ENCODE results near the gene SMG5.

DNA sequence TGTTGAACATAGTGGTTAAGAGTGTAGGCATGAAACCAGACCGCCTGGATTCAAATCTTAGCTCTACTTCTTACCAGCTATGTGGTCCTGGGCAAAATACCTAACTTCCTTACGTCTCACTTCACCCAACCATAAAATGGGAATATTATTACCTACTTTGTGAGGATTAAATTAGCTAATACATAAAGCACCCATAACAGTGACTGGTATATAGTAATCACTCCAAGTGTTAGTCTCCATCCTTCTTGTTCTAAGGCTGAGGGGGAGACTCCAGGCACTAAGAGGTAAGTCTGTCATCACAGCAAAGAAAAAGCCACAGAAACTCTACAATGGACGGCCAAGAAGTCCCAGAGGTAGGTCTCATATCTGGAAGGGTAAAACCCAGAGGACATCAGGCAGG lies 2.8 kb downstream of the SMG5 start:
- TF ChIP-seq SIN3A (IDR thresholded peaks at IDR 0.05; ENCODE audit: borderline replicate concordance, low read depth, low read length) (no peak), GABPA (IDR thresholded peaks at IDR 0.05; ENCODE audit: low read depth) (no peak), NRF1 (IDR thresholded peaks at IDR 0.05; ENCODE audit: low read depth, low read length) (no peak)
- TF ChIP-seq, protein P1, sequence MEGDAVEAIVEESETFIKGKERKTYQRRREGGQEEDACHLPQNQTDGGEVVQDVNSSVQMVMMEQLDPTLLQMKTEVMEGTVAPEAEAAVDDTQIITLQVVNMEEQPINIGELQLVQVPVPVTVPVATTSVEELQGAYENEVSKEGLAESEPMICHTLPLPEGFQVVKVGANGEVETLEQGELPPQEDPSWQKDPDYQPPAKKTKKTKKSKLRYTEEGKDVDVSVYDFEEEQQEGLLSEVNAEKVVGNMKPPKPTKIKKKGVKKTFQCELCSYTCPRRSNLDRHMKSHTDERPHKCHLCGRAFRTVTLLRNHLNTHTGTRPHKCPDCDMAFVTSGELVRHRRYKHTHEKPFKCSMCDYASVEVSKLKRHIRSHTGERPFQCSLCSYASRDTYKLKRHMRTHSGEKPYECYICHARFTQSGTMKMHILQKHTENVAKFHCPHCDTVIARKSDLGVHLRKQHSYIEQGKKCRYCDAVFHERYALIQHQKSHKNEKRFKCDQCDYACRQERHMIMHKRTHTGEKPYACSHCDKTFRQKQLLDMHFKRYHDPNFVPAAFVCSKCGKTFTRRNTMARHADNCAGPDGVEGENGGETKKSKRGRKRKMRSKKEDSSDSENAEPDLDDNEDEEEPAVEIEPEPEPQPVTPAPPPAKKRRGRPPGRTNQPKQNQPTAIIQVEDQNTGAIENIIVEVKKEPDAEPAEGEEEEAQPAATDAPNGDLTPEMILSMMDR (IDR thresholded peaks at IDR 0.05): no peak

Data from SK-N-SH (cell line).